Endothelial cell (in vitro differentiated cells): ENCODE results near the gene RIN1. TPM values are rescaled to one million over a fixed set of nuclear protein-coding genes. Genes with fewer than 3 reads are reported as not detected.

ENCODE experiments used
- DNase-seq: peaks from one replicate; pipeline ENCODE4 v3.0.0; 2021; ENCODE audit warnings: low spot score
- H3K27ac Mint-ChIP-seq: one replicate; pipeline ENCODE4 v1.8.0; 2021; ENCODE audit warnings: mixed read lengths, inconsistent platforms; ENCODE audit not compliant: unreplicated experiment
- H3K27me3 Mint-ChIP-seq: one replicate; pipeline ENCODE4 v1.8.0; 2021; ENCODE audit warnings: mild to moderate bottlenecking, moderate library complexity, mixed read lengths, inconsistent platforms; ENCODE audit not compliant: unreplicated experiment
- H3K36me3 Mint-ChIP-seq: one replicate; pipeline ENCODE4 v1.8.0; 2021; ENCODE audit warnings: mild to moderate bottlenecking, low read depth, mixed read lengths, inconsistent platforms; ENCODE audit not compliant: unreplicated experiment
- H3K4me1 Mint-ChIP-seq: one replicate; pipeline ENCODE4 v1.8.0; 2021; ENCODE audit warnings: mild to moderate bottlenecking, mixed read lengths, inconsistent platforms; ENCODE audit not compliant: unreplicated experiment
- H3K4me3 Mint-ChIP-seq: one replicate; pipeline ENCODE4 v1.8.0; 2021; ENCODE audit warnings: mild to moderate bottlenecking, mixed read lengths, inconsistent platforms; ENCODE audit not compliant: unreplicated experiment
- H3K9me3 Mint-ChIP-seq: one replicate; pipeline ENCODE4 v1.8.0; 2021; ENCODE audit warnings: mixed read lengths, inconsistent platforms; ENCODE audit not compliant: unreplicated experiment
- total RNA-seq: library from RNA; stranded (reverse); fragmentation: NEBNext Ultra II Directional; extraction: Animal tissue kit (Norgen Biotek cat#: 25700); gene quantifications from one replicate; pipeline ENCODE4 v1.2.1, GENCODE V29; 2021; ENCODE audit not compliant: unreplicated experiment
- TF ChIP-seq, protein P1 (sequence below): fragments of 200-600 bp; sonication (generic); IDR thresholded peaks from one replicate; pipeline ENCODE4 v1.5.0; 2021; ENCODE audit warnings: antibody characterized with exemption; ENCODE audit not compliant: unreplicated experiment

The RIN1 gene
- total RNA-seq, 1 donor from 2014 or later: 4.8 TPM

DNA sequence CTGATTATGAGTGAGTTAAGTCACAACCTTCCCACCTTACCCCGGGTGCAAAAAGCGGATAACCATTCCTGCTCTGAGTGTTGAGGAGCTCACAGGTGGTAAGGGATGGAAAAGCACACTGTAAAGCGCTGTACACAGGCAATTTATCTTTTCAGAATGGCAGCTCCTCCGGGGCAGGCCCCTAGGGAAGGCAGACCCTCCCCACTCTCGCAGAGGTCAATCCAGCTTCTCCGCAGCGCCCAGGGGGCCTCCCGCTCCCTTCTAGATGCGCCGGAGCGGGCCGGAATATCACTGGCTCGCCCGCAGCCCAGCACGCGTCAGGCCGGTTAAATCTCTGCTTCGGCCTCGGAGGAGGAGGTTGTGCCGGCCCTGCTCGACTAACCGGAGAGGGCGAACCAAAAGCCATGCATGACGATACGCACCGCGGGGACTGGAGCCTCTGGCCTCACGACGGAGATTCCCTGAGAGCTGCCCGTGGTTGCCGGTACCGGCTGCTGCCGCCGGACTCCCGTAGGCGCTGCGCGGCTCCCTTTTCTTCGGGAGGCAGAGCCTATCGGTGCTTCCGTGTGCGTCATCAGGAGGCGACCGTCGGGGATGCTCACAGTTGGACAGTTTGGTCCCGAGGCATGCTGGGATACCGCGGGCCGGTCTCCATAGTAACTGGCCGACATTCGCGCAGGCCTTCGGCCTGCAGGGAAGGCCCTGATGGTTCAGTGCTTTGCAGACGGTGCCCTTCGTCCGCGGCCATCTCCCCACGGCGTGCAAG lies 8.5 kb upstream of the RIN1 start, which contains the start of gene BRMS1:
Gene BRMS1, minus strand, starts transcription at position 555 of the 766 bp plus-strand sequence. CDS start 2,870 bp downstream, outside the sequence.
- peak; percentile 92 for DNase-seq
- TF ChIP-seq, protein P1, sequence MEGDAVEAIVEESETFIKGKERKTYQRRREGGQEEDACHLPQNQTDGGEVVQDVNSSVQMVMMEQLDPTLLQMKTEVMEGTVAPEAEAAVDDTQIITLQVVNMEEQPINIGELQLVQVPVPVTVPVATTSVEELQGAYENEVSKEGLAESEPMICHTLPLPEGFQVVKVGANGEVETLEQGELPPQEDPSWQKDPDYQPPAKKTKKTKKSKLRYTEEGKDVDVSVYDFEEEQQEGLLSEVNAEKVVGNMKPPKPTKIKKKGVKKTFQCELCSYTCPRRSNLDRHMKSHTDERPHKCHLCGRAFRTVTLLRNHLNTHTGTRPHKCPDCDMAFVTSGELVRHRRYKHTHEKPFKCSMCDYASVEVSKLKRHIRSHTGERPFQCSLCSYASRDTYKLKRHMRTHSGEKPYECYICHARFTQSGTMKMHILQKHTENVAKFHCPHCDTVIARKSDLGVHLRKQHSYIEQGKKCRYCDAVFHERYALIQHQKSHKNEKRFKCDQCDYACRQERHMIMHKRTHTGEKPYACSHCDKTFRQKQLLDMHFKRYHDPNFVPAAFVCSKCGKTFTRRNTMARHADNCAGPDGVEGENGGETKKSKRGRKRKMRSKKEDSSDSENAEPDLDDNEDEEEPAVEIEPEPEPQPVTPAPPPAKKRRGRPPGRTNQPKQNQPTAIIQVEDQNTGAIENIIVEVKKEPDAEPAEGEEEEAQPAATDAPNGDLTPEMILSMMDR: no peak
- peaks cover 22% of the 10 kb centered on the region for H3K4me1 Mint-ChIP-seq
- peak within 1 kb of the TSS; percentile 84 for H3K27ac Mint-ChIP-seq
- peak within 1 kb of the TSS; percentile 98 for H3K4me3 Mint-ChIP-seq
- H3K27me3 Mint-ChIP-seq: peaks cover 17% of the 10 kb centered on the region
- H3K36me3 Mint-ChIP-seq: peaks cover 22% of the 10 kb centered on the region
- no peaks in the 10 kb centered on the region for H3K9me3 Mint-ChIP-seq

DNA sequence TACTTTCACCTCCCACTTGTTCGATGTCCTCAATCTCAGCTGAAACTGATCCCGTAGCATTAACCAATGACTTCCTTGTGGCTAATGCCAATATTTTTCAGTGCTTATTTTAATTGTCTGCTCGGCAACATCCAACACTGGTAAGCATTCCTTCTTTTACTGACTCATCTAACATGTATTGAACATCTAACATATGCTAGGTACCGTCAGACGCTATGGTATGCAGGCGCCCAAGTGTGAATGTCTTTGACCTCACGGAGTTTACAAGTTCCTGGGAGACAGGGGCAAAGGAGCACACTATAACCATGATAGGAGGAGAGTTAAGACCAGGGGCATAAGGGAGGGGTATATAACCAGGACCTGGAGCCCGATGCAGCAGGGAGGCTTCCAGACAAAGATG lies 6.9 kb upstream of the RIN1 start:
- Mint-ChIP-seq H3K27me3 (peaks cover 20% of the 10 kb centered on the region), H3K27ac (peak overlapping the region; percentile 10), H3K4me1 (peaks cover 21% of the 10 kb centered on the region), H3K36me3 (peaks cover 26% of the 10 kb centered on the region), H3K9me3 (no peaks in the 10 kb centered on the region), H3K4me3 (peak overlapping the region; percentile 78)
- no peak for DNase-seq
- TF ChIP-seq, protein P1: no peak

DNA sequence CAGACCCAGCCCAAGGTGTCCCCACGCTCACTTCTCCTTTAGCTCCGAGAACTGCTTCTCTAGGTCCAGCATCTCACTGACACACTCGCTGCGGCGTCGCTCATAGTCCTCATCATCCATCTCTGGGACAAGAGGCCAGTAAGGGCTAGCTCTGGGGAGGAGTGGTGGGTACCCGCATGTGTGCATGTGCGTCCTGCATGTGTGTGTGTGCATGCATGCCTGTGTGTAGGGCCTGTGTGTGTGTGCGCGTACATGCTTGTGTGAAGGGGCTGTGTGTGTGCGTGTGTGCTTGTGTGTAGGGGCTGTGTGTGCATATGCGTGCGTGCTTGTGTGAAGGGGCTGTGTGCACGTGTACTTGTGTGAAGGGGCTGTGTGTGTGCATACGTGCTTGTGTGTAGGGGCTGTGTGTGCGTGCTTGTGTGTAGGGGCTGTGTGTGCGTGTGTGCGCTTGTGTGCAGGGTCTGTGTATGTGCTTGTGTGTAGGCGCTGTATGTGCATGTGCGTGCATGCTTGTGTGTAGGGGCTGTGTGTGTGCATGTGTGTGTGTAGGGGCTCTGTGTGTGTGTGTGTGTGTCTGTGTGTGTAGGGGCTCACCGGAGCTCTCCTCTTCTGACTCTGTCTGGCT lies 5.4 kb upstream of the RIN1 start:
- Mint-ChIP-seq H3K4me3 (peak overlapping the region; percentile 79), H3K36me3 (peaks cover 21% of the 10 kb centered on the region), H3K27ac (no peak overlapping the region), H3K9me3 (no peaks in the 10 kb centered on the region), H3K27me3 (peaks cover 19% of the 10 kb centered on the region), H3K4me1 (peaks cover 17% of the 10 kb centered on the region)
- TF ChIP-seq, protein P1: no peak
- no peak for DNase-seq

DNA sequence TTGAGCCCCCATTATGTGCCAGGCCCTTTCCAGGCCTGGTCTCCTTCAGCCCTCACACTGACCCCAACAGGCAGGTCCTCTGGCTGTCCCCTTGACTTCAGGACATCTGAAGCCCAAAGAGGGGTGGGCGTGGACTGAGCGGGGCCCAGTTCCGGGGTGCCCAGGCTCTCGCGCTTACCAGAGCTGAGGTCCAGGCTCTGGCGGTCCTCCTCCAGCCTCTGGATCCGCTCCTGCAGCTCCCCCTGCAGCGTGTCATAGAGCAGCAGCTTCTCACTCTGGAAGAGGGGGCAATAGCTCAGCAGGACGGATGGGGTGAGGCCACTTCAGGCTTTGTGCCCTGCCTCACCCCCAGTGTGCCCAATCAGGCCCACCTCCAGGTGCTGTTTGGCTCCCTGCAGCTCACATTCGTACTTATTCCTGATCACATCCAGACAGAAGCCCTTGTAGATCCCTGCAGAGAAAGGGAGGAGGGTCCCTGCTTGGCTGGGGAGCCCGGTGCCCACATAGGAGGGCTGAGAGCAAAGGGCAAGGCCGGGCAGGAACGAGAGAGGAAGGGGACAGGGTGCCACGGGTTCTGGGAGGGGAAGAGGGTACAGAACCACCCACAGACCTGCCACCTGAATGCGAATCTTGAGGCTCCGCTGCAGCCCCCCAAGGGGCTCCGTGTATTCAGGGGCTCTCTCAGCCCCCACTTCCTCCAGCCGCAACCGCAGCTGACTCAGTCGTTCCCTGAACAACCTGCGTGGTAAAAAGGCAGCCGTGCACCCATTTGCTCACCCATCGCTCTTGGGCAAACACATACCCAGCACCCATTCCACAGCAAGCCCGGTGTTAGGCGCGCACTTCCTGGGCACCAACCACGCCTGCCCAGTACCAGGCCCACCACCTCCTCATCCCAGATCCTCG lies 4.6 kb upstream of the RIN1 start:
- H3K9me3 Mint-ChIP-seq: no peaks in the 10 kb centered on the region
- TF ChIP-seq, protein P1: no peak
- H3K27ac Mint-ChIP-seq: no peak overlapping the region
- peaks cover 16% of the 10 kb centered on the region for H3K27me3 Mint-ChIP-seq
- peaks cover 19% of the 10 kb centered on the region for H3K4me1 Mint-ChIP-seq
- H3K36me3 Mint-ChIP-seq: peaks cover 21% of the 10 kb centered on the region
- no peak for DNase-seq
- peak overlapping the region; percentile 79 for H3K4me3 Mint-ChIP-seq
